Tibial nerve (tissue), 4 donors: ENCODE results near the gene TRABD2B. TPM values are rescaled to one million over a fixed set of nuclear protein-coding genes. Genes with fewer than 3 reads are reported as not detected.
A peak's percentile ranks its signal among the peaks of the same experiment; 100 is the strongest.

Experiments
- DNase-seq, 2 donors: peaks; one replicate each; pipeline ENCODE4 v3.0.0-alpha.2; 2019; ENCODE audit warnings: low spot score in 2 of 2
- H3K27ac ChIP-seq, 4 donors: fragments of 200-600 bp; sonication (generic) in 3 of 4; one replicate each; pipeline ENCODE4 v1.5.1; 2017 to 2019; ENCODE audit warnings: mild to moderate bottlenecking in 1 of 4
- H3K27me3 ChIP-seq, 2 donors: fragments of 200-600 bp; sonication (generic) in 1 of 2; one replicate each; pipeline versions ENCODE4 v1.5.1 to v1.6.0; 2017 to 2019
- H3K36me3 ChIP-seq, 3 donors: fragments of 200-600 bp; sonication (generic); one replicate each; pipeline ENCODE4 v1.5.1; 2018 to 2019
- H3K4me1 ChIP-seq, 4 donors: fragments of 200-600 bp; sonication (generic) in 3 of 4; one replicate each; pipeline ENCODE4 v1.5.1; 2017 to 2019
- H3K4me3 ChIP-seq, 4 donors: fragments of 200-600 bp; sonication (generic) in 3 of 4; one replicate each; pipeline ENCODE4 v1.5.1; 2017 to 2019; ENCODE audit warnings: mild to moderate bottlenecking in 1 of 4, moderate library complexity in 1 of 4
- H3K9me3 ChIP-seq, 4 donors: fragments of 200-600 bp; sonication (generic) in 3 of 4; one replicate each; pipeline ENCODE4 v1.5.1; 2017 to 2019
- CTCF ChIP-seq, 5 experiments: fragments of 200-600 bp in 3 of 5; fragments of 450-650 bp in 2 of 5; sonication (generic) in 3 of 5; IDR thresholded peaks; one replicate each; pipeline ENCODE4 v1.5.1; 2016 to 2019; ENCODE audit warnings: antibody characterized with exemption in 5 of 5, mild to moderate bottlenecking in 3 of 5, moderate library complexity in 2 of 5
- EP300 ChIP-seq, 2 donors: sonication (generic); formaldehyde crosslinking; IDR thresholded peaks; one replicate each; pipeline ENCODE4 v1.6.1; 2017; ENCODE audit warnings: antibody characterized with exemption in 2 of 2, mild to moderate bottlenecking in 1 of 2
- POLR2A ChIP-seq, 2 donors: fragments of 450-650 bp; IDR thresholded peaks; one replicate each; pipeline ENCODE4 v1.6.1; 2017; ENCODE audit warnings: antibody characterized with exemption in 2 of 2, mild to moderate bottlenecking in 2 of 2, moderate library complexity in 2 of 2
- WGBS, 2 donors: methylation state at CpG; one replicate each; pipeline ENCODE4 v1.1.5; 2018; 5-methylcytosine and 5-hydroxymethylcytosine counted together
- total RNA-seq, 4 donors: library from RNA; depleted of rRNA; stranded (reverse); fragments of >200 nt; gene quantifications; one replicate each; pipeline ENCODE4 v1.1.0, GENCODE V29; 2016

The TRABD2B gene
- total RNA-seq, 4 donors from 2014 or later = 1.3 to 4.1 (median 2.3) TPM

GRCh38 chr1:47837056-47837830 lies 159.9 kb downstream of the TRABD2B start:
- H3K27ac ChIP-seq = peak overlapping the region in 2 of 4 donors; percentile 48 to 74
- H3K27me3 ChIP-seq = no peaks in the 10 kb centered on the region
- peaks cover 0 to 13% (median 4%) of the 10 kb centered on the region in 4 donors for H3K9me3 ChIP-seq
- H3K36me3 ChIP-seq = no peaks in the 10 kb centered on the region
- TF ChIP-seq POLR2A (IDR thresholded peaks at IDR 0.05) (no peak), CTCF (IDR thresholded peaks at IDR 0.05) (no peak), EP300 (IDR thresholded peaks at IDR 0.05) (no peak)
- WGBS, 2 donors = 58 to 69% methylated on average over 13 of the region's 13 CpGs
- peaks cover 0 to 54% (median 2%) of the 10 kb centered on the region in 4 donors for H3K4me1 ChIP-seq
- DNase-seq = no peak
- no peak overlapping the region for H3K4me3 ChIP-seq

- peaks cover 0 to 64% (median 8%) of the 10 kb centered on the region in 4 donors for H3K4me1 ChIP-seq
- no peak for DNase-seq
- WGBS, 2 donors = 48 to 97% methylated on average over 2 of the region's 2 CpGs
These were observed 161.8 kb downstream of the TRABD2B start for GRCh38 chr1:47835409-47835808.

DNA sequence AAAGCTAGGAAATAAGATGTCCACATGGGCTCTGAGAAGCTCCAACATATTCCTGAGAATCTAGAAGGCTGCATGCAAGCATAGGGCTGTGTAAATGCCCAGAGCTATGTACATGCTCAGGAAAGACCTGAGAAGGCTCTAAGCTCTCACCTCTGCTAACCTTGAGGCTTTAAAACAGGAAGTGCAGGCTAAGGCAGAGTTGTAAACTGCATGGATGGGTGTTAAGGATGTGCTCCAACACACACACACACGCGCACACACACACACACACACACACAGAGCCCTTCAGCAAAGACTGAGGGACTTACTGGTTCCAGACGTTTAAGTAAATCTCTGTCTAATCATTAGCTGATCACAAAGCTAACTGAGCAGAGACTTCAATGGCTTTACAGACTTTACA lies 162.9 kb downstream of the TRABD2B start:
- Histone ChIP-seq H3K4me1 (peaks cover 0 to 64% (median 8%) of the 10 kb centered on the region in 4 donors), H3K27ac (no peak overlapping the region)
- WGBS, 2 donors = 50 to 71% methylated on average over 3 of the region's 3 CpGs

More at GRCh38 chr1:47835409-47835808, 161.8 kb downstream of the TRABD2B start:
- no peak overlapping the region for H3K27ac ChIP-seq
- H3K36me3 ChIP-seq = no peaks in the 10 kb centered on the region
- no peak overlapping the region for H3K4me3 ChIP-seq
- H3K9me3 ChIP-seq = peaks cover 0 to 13% (median 4%) of the 10 kb centered on the region in 4 donors
- H3K27me3 ChIP-seq = no peaks in the 10 kb centered on the region
- no peak for TF ChIP-seq CTCF (IDR thresholded peaks at IDR 0.05)
- TF ChIP-seq POLR2A (IDR thresholded peaks at IDR 0.05) = no peak
- TF ChIP-seq EP300 (IDR thresholded peaks at IDR 0.05) = no peak

DNA sequence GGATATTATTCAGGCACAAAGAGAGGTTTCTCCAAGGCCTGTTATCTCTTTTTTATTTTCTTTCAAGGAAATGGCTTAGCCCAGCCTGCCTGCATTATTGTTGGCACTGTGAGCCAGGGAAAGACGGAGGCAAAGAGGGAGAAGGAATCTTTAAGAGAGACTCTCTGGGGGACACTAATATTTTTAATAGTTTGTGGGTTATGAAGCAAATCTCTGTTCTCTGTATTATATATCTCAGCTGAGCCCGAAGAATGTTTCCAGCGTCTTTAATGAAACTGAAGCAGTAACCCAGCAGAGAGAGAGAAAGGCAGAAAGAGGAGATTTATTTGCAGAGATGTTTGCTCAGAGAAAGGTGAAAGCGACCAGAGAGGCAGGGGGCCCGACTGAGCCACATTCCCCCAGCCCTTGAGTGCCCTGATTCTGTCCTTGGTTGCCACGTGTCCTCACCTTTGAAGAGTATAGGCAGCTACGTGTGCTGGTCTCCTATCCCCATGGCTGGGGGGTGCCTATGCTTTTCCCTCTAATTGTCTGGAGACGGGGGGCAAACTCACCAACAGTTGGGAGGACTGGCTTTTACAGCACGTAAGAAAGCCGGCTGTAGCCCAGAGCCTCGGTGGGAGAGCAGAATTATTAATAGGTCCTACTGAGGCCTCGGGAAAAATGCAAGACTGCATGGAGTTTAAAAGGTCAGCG lies 166.4 kb downstream of the TRABD2B start:
- no peak for DNase-seq
- no peak overlapping the region for H3K4me3 ChIP-seq
- TF ChIP-seq POLR2A (IDR thresholded peaks at IDR 0.05) (no peak), EP300 (IDR thresholded peaks at IDR 0.05) (no peak), CTCF (IDR thresholded peaks at IDR 0.05) (no peak)
- no peaks in the 10 kb centered on the region for H3K27me3 ChIP-seq
- peak overlapping the region in 2 of 4 donors; percentile 18 to 64 for H3K27ac ChIP-seq
- H3K4me1 ChIP-seq = peaks cover 0 to 56% (median 6%) of the 10 kb centered on the region in 4 donors
- 35 to 45% methylated on average over 13 of the region's 13 CpGs for WGBS, 2 donors
- H3K36me3 ChIP-seq = no peaks in the 10 kb centered on the region
- peaks cover 0 to 8% (median 4%) of the 10 kb centered on the region in 4 donors for H3K9me3 ChIP-seq

More for the DNA sequence above, 162.9 kb downstream of the TRABD2B start:
- DNase-seq = no peak
- H3K9me3 ChIP-seq = peaks cover 0 to 13% (median 4%) of the 10 kb centered on the region in 4 donors
- no peaks in the 10 kb centered on the region for H3K27me3 ChIP-seq
- no peak overlapping the region for H3K4me3 ChIP-seq
- H3K36me3 ChIP-seq = no peaks in the 10 kb centered on the region
- TF ChIP-seq POLR2A (IDR thresholded peaks at IDR 0.05) = no peak
- TF ChIP-seq CTCF (IDR thresholded peaks at IDR 0.05) = no peak
- TF ChIP-seq EP300 (IDR thresholded peaks at IDR 0.05) = no peak

DNA sequence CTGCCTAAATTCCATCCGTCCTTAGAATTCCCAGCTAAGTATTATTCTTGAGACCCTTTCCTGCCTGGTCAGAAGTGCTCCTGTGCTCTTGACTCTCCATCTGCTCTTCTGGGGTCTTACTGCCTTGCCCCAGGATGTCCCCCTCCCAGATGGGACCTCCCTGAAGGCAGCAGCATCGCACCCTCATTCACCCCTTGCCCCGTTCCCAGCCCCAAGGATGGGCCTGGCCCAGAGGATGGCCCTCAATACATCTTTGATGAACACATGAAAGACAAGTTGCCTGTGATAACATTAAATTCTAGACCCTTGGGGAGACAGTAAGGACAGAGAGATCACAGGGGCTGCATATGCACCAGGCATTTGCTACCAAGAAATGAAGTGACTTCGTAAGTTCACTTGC lies 167.2 kb downstream of the TRABD2B start:
- no peaks in the 10 kb centered on the region for H3K36me3 ChIP-seq
- peaks cover 0 to 63% (median 6%) of the 10 kb centered on the region in 4 donors for H3K4me1 ChIP-seq
- no peak for DNase-seq
- no peak overlapping the region for H3K27ac ChIP-seq
- no peak for TF ChIP-seq CTCF (IDR thresholded peaks at IDR 0.05)
- no peak for TF ChIP-seq EP300 (IDR thresholded peaks at IDR 0.05)
- TF ChIP-seq POLR2A (IDR thresholded peaks at IDR 0.05) = no peak
- peaks cover 0 to under 1% (median under 1%) of the 10 kb centered on the region in 4 donors for H3K9me3 ChIP-seq
- WGBS, 2 donors = 63 to 67% methylated on average over 4 of the region's 4 CpGs
- no peak overlapping the region for H3K4me3 ChIP-seq
- no peaks in the 10 kb centered on the region for H3K27me3 ChIP-seq
